CD4-positive, CD25-positive, alpha-beta regulatory T cell (primary cell): Measurements from ENCODE around the gene ACOT11. TPM values are rescaled to one million over a fixed set of nuclear protein-coding genes. Genes with fewer than 3 reads are reported as not detected.

ENCODE experiments used
- ATAC-seq, 2 donors: fragments of 150-1000 bp; cut with Tn5 transposase; one replicate each; pipeline ENCODE4 v1.10.0; 2021; ENCODE audit warnings: low read depth in 2 of 2, moderate number of reproducible peaks in 2 of 2, moderate library complexity in 1 of 2
- DNase-seq, 3 donors: peaks; one replicate each; pipeline versions ENCODE4 v3.0.0 to v3.0.0-alpha.2; 2012 to 2022; ENCODE audit warnings: mixed read lengths in 1 of 3
- H3K27ac ChIP-seq: one replicate; pipeline ENCODE4 v1.7.0; 2013; ENCODE audit warnings: mild to moderate bottlenecking, low read length; ENCODE audit not compliant: insufficient read depth, poor library complexity, severe bottlenecking
- H3K27me3 ChIP-seq: one replicate; pipeline ENCODE4 v1.7.0; 2013; ENCODE audit warnings: low read length; ENCODE audit not compliant: control insufficient read depth, insufficient read depth
- H3K36me3 ChIP-seq: one replicate; pipeline ENCODE4 v1.7.0; 2013; ENCODE audit warnings: mild to moderate bottlenecking, low read length, moderate library complexity; ENCODE audit not compliant: control insufficient read depth, insufficient read depth
- H3K4me1 ChIP-seq: 2 replicates; pipeline ENCODE4 v1.7.0; 2013; ENCODE audit warnings: mild to moderate bottlenecking, low read length; ENCODE audit not compliant: insufficient read depth, control insufficient read depth, poor library complexity, severe bottlenecking
- H3K4me3 ChIP-seq: one replicate; pipeline ENCODE4 v1.7.0; 2013; ENCODE audit warnings: low read depth, mild to moderate bottlenecking, low read length, moderate library complexity
- H3K9me3 ChIP-seq, 2 experiments: 1 replicate in 1 of 2; 2 replicates in 1 of 2; pipeline ENCODE4 v1.7.0; 2013; ENCODE audit warnings: low read length in 2 of 2, mild to moderate bottlenecking in 1 of 2, moderate library complexity in 1 of 2; ENCODE audit not compliant: control insufficient read depth in 2 of 2
- H3K27ac Mint-ChIP-seq, 3 donors: one replicate each; pipeline ENCODE4 v1.8.0; 2020 to 2022; ENCODE audit warnings: mild to moderate bottlenecking in 3 of 3, mixed read lengths in 3 of 3, moderate library complexity in 2 of 3
- H3K27me3 Mint-ChIP-seq: one replicate; pipeline ENCODE4 v1.8.0; 2022; ENCODE audit warnings: mild to moderate bottlenecking, mixed read lengths
- H3K36me3 Mint-ChIP-seq: one replicate; pipeline ENCODE4 v1.8.0; 2020; ENCODE audit warnings: mixed read lengths
- H3K4me1 Mint-ChIP-seq, 4 donors: one replicate each; pipeline ENCODE4 v1.8.0; 2020 to 2022; ENCODE audit warnings: mixed read lengths in 4 of 4, mild to moderate bottlenecking in 1 of 4
- H3K4me3 Mint-ChIP-seq, 4 donors: one replicate each; pipeline ENCODE4 v1.8.0; 2020 to 2022; ENCODE audit warnings: mild to moderate bottlenecking in 4 of 4, mixed read lengths in 4 of 4, moderate library complexity in 3 of 4
- H3K9me3 Mint-ChIP-seq, 7 donors: one replicate each; pipeline ENCODE4 v1.8.0; 2020 to 2022; ENCODE audit warnings: mixed read lengths in 7 of 7, mild to moderate bottlenecking in 3 of 7, moderate library complexity in 2 of 7
- polyA plus RNA-seq, 4 donors: library from polyadenylated mRNA; unstranded; fragments of 300-500 nt; fragmentation: Illumina TruSeq; gene quantifications; one replicate each; pipeline ENCODE4 v1.2.3, GENCODE V29; 2021
- total RNA-seq: library from RNA; stranded (reverse); gene quantifications from one replicate; pipeline ENCODE4 v1.2.3, GENCODE V29; 2022

Gene ACOT11
- total and polyA plus RNA-seq, 5 donors from 2014 or later: 0.15 to 0.36 (median 0.15) TPM; not detected in 2

GRCh38 chr1:54604572-54605370, 56.7 kb downstream of the ACOT11 start:
- Histone ChIP-seq H3K4me3 (no peak overlapping the region), H3K27ac (no peak overlapping the region), H3K36me3 (no peaks in the 10 kb centered on the region), H3K9me3 (no peaks in the 10 kb centered on the region), H3K4me1 (no peaks in the 10 kb centered on the region), H3K27me3 (no peaks in the 10 kb centered on the region)
- Mint-ChIP-seq H3K9me3 (no peaks in the 10 kb centered on the region), H3K36me3 (no peaks in the 10 kb centered on the region), H3K27ac (peak overlapping the region; percentile 14 to 94 (median 66)), H3K27me3 (no peaks in the 10 kb centered on the region), H3K4me1 (peaks cover 0 to 17% (median 4%) of the 10 kb centered on the region in 4 donors), H3K4me3 (no peak overlapping the region)
- peak in 2 of 3 donors; percentile 20 to 79 for DNase-seq
- ATAC-seq: peak; percentile 58 to 78

DNA sequence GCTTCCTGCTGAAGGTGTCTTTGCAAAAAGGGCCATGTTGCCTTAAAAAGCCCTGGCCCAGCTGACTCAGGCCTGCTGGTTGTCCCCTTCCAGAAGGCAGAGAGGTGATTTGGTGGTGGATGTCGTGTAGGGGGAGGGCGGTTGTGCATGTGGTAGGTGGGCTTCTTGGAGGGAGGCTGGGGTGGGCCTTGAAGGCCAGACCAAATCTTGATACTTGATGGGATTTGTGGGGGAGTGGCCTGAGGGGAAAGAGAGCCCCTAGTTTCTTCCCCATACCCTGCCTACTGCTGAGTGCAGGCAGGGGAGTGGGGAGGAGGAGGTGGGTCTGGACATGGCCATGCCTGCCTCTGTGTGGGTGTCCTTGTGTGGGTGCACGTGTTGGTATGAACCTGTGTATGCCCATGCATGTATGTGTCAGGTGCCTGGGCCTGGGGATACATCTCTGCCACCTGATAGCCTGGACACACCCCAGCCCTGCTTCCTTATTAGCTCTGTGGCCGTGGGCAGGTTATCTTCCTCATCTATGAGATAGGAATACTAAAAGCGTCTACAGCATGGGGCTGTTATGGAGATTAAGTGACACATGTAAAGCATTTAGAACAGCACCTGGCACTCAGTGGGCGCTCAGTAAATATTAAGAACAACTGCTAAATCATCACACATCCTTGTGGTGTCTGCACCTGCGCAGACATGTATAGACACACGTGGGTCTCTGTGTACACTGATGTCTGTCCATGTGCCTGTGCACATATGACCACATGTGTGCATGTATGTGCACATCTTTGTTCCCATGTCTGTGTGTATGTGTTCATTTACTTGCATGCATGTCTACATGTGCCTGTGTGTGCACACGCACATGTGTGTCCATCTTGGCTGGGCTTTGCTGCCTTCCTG, 58.3 kb downstream of the ACOT11 start:
- no peaks in the 10 kb centered on the region for H3K9me3 ChIP-seq
- no peaks in the 10 kb centered on the region for H3K36me3 Mint-ChIP-seq
- H3K27ac ChIP-seq: no peak overlapping the region
- H3K4me1 ChIP-seq: no peaks in the 10 kb centered on the region
- H3K9me3 Mint-ChIP-seq: no peaks in the 10 kb centered on the region
- DNase-seq (no peak), ATAC-seq (no peak)
- no peak overlapping the region for H3K4me3 ChIP-seq
- H3K27me3 Mint-ChIP-seq: no peaks in the 10 kb centered on the region
- no peak overlapping the region for H3K4me3 Mint-ChIP-seq
- H3K27ac Mint-ChIP-seq: peak overlapping the region in 2 of 3 donors; percentile 29 to 42
- H3K36me3 ChIP-seq: no peaks in the 10 kb centered on the region
- H3K27me3 ChIP-seq: no peaks in the 10 kb centered on the region
- H3K4me1 Mint-ChIP-seq: peaks cover 0 to 17% (median 4%) of the 10 kb centered on the region in 4 donors

DNA sequence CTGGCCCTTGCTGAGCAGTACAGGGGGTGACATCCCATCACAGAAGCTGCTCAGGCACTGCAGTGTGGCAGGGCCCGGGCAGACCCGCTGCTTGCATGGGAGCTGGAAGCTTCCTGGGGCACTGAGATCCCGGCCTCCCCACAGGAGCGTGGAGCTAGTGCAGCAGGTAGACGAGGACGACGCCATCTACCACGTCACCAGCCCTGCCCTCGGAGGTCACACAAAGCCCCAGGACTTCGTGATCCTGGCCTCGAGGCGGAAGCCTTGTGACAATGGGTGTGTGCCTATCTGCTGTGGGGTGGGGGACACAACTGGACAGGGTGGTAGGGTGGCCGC, 58.9 kb downstream of the ACOT11 start:
- Histone ChIP-seq H3K36me3 (no peaks in the 10 kb centered on the region), H3K27me3 (no peaks in the 10 kb centered on the region), H3K27ac (no peak overlapping the region), H3K4me3 (no peak overlapping the region), H3K4me1 (no peaks in the 10 kb centered on the region), H3K9me3 (no peaks in the 10 kb centered on the region)
- H3K27me3 Mint-ChIP-seq: no peaks in the 10 kb centered on the region
- peaks cover 0 to 17% (median 4%) of the 10 kb centered on the region in 4 donors for H3K4me1 Mint-ChIP-seq
- no peaks in the 10 kb centered on the region for H3K9me3 Mint-ChIP-seq
- H3K4me3 Mint-ChIP-seq: no peak overlapping the region
- DNase-seq: no peak
- H3K27ac Mint-ChIP-seq: no peak overlapping the region
- no peaks in the 10 kb centered on the region for H3K36me3 Mint-ChIP-seq
- ATAC-seq: no peak

GRCh38 chr1:54607821-54608565, 60.0 kb downstream of the ACOT11 start:
- H3K4me3 ChIP-seq: no peak overlapping the region
- Mint-ChIP-seq H3K36me3 (no peaks in the 10 kb centered on the region), H3K4me3 (no peak overlapping the region), H3K4me1 (peaks cover 0 to 14% (median 4%) of the 10 kb centered on the region in 4 donors), H3K27ac (no peak overlapping the region), H3K27me3 (no peaks in the 10 kb centered on the region), H3K9me3 (no peaks in the 10 kb centered on the region)
- H3K36me3 ChIP-seq: no peaks in the 10 kb centered on the region
- H3K27me3 ChIP-seq: no peaks in the 10 kb centered on the region
- ATAC-seq (no peak), DNase-seq (no peak)
- H3K4me1 ChIP-seq: no peaks in the 10 kb centered on the region
- no peaks in the 10 kb centered on the region for H3K9me3 ChIP-seq
- H3K27ac ChIP-seq: no peak overlapping the region

- Histone ChIP-seq H3K27me3 (no peaks in the 10 kb centered on the region), H3K9me3 (no peaks in the 10 kb centered on the region), H3K4me3 (no peak overlapping the region), H3K4me1 (no peaks in the 10 kb centered on the region), H3K36me3 (no peaks in the 10 kb centered on the region), H3K27ac (no peak overlapping the region)
- Mint-ChIP-seq H3K9me3 (no peaks in the 10 kb centered on the region), H3K27me3 (no peaks in the 10 kb centered on the region), H3K4me3 (no peak overlapping the region), H3K27ac (no peak overlapping the region), H3K4me1 (peaks cover 0 to 14% (median 4%) of the 10 kb centered on the region in 4 donors), H3K36me3 (no peaks in the 10 kb centered on the region)
- DNase-seq (no peak), ATAC-seq (no peak)
Observed at GRCh38 chr1:54608566-54609230, 60.7 kb downstream of the ACOT11 start.

DNA sequence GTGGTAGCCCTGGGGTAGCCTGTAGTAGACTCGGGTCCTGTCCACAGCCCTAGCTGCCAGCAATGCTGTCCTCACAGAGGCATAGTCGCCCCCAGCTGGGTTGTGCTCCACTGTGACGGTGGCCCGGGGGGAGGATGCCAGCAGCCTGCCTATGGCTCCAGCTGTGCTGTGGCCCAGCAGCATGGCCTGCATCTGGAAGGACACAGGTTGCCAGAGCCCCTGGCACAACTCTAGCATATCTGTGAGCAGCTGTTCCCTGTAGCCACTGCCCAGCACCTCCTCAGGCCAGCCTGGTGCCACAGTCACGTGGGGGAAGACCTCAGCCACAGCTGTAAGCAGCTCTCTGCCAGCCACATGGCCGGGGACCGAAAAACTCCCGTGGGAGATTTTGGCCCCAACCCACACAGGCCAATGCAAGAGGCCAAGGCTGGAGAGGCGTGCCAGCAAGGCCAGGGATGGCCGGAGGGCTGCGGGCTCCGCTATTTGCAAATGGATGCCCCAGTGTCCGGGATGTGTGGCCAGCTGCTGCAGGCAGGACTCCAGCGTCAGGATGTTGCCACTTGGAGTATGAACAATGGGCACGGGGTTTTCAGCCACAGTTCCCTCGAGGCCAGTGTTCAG, 61.4 kb downstream of the ACOT11 start:
- DNase-seq (no peak), ATAC-seq (no peak)
- Histone ChIP-seq H3K4me1 (no peaks in the 10 kb centered on the region), H3K9me3 (no peaks in the 10 kb centered on the region), H3K27me3 (no peaks in the 10 kb centered on the region), H3K36me3 (no peaks in the 10 kb centered on the region), H3K4me3 (no peak overlapping the region), H3K27ac (no peak overlapping the region)
- H3K4me3 Mint-ChIP-seq: no peak overlapping the region
- peaks cover 4% of the 10 kb centered on the region for H3K27me3 Mint-ChIP-seq
- peaks cover 0 to 10% (median 3%) of the 10 kb centered on the region in 4 donors for H3K4me1 Mint-ChIP-seq
- no peaks in the 10 kb centered on the region for H3K9me3 Mint-ChIP-seq
- no peak overlapping the region for H3K27ac Mint-ChIP-seq
- no peaks in the 10 kb centered on the region for H3K36me3 Mint-ChIP-seq

- Histone ChIP-seq H3K36me3 (no peaks in the 10 kb centered on the region), H3K27me3 (no peaks in the 10 kb centered on the region), H3K4me1 (no peaks in the 10 kb centered on the region), H3K4me3 (no peak overlapping the region), H3K27ac (no peak overlapping the region), H3K9me3 (no peaks in the 10 kb centered on the region)
- peaks cover 0 to 4% (median 0%) of the 10 kb centered on the region in 4 donors for H3K4me1 Mint-ChIP-seq
- no peak overlapping the region for H3K4me3 Mint-ChIP-seq
- no peak overlapping the region for H3K27ac Mint-ChIP-seq
- no peak for DNase-seq
- peaks cover 5% of the 10 kb centered on the region for H3K27me3 Mint-ChIP-seq
- H3K9me3 Mint-ChIP-seq: no peaks in the 10 kb centered on the region
- no peaks in the 10 kb centered on the region for H3K36me3 Mint-ChIP-seq
- no peak for ATAC-seq
Observed at GRCh38 chr1:54610048-54610447, 62.0 kb downstream of the ACOT11 start.
